D721Med (cell line): ENCODE data around the gene TOGARAM2.

ENCODE experiments used
- DNase-seq: peaks from one replicate; pipeline ENCODE4 v3.0.0; 2011; ENCODE audit warnings: low spot score; ENCODE audit not compliant: insufficient read length
- FAIRE-seq: peaks from 2 replicates; lab custom pipeline; 2011; peaks lifted over from hg19 to GRCh38; lab: Jason Lieb, UNC
- TF ChIP-seq, protein P1 (sequence below): IDR thresholded peaks from 2 replicates; pipeline ENCODE4 v1.5.1; 2012; ENCODE audit warnings: mild to moderate bottlenecking, control low read depth; ENCODE audit not compliant: insufficient read depth; ENCODE audit errors: missing control alignments

TOGARAM2 gene

GRCh38 chr2:28994074-28994473, 13.0 kb downstream of the TOGARAM2 start:
- TF ChIP-seq, protein P1, sequence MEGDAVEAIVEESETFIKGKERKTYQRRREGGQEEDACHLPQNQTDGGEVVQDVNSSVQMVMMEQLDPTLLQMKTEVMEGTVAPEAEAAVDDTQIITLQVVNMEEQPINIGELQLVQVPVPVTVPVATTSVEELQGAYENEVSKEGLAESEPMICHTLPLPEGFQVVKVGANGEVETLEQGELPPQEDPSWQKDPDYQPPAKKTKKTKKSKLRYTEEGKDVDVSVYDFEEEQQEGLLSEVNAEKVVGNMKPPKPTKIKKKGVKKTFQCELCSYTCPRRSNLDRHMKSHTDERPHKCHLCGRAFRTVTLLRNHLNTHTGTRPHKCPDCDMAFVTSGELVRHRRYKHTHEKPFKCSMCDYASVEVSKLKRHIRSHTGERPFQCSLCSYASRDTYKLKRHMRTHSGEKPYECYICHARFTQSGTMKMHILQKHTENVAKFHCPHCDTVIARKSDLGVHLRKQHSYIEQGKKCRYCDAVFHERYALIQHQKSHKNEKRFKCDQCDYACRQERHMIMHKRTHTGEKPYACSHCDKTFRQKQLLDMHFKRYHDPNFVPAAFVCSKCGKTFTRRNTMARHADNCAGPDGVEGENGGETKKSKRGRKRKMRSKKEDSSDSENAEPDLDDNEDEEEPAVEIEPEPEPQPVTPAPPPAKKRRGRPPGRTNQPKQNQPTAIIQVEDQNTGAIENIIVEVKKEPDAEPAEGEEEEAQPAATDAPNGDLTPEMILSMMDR, result no peak
- no peak for DNase-seq
- FAIRE-seq, result no peak

DNA sequence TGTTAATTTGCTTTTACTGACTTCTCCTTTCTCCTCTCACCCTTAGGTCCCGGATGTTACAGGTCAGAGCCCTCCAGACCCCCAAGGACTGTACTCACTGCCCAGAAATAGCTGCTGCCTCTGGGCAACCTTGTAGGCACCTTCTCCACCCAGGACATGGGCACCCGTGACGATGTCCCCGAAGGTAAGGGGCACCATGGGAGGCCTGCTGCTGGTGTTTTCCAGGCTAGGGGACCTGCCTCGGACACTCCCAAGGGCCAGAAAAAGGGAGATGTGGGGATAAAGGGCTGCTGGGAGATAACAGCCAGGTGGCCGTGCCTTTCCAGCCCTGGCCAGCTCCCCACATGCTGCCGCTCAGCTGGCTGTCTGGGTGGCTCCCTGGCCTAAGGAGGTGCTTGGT, 13.6 kb downstream of the TOGARAM2 start:
- no peak for DNase-seq
- FAIRE-seq, result no peak
- TF ChIP-seq, protein P1, result no peak

GRCh38 chr2:28995765-28996750, 15.0 kb downstream of the TOGARAM2 start:
- TF ChIP-seq, protein P1, result no peak
- FAIRE-seq, result no peak
- no peak for DNase-seq

DNA sequence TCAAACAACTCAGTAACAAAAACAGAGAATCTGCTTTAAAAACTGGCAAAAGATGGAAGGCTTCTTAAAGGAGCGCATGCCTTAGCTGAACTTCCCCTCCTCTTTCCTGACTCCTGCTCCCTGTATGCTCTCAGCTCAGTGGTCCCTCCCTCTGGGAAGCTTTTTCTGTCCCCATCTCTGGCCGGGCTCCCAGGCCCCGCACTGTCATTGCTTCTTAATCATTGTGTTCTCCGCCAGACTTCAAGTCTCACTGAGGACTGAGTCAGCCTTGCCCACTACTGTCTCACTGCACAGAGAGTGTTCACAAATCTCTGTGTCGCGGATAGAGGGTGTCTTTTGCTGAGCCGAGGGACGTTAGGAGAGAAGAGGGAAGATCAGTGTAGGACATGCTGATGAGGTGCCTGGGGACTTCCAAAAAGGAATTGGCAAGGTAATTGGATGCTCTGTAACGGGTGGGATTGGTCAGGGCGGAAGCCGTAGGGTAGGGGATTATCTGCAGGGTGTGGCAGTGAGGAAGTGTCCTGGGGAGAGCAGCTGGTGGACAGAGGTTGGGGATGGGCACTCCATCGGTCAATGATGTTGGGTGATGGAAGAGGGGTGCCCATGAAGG, 16.2 kb downstream of the TOGARAM2 start:
- DNase-seq (no peak), FAIRE-seq (no peak)
- TF ChIP-seq, protein P1, result no peak

GRCh38 chr2:28997847-28998735, 17.0 kb downstream of the TOGARAM2 start:
- DNase-seq, result no peak
- FAIRE-seq, result no peak
- TF ChIP-seq, protein P1, result no peak

- DNase-seq, result no peak
- no peak for FAIRE-seq
These were observed 19.4 kb downstream of the TOGARAM2 start for GRCh38 chr2:29000481-29000880.

More at GRCh38 chr2:29000481-29000880, 19.4 kb downstream of the TOGARAM2 start:
- TF ChIP-seq, protein P1, result no peak
